HG03439 (cell line): ENCODE measurements around the gene FAM89A.

Experiments used
- ATAC-seq: cut with Tn5 transposase; IDR thresholded peaks from one replicate; pipeline ENCODE4 v1.9.1; 2021; ENCODE audit warnings: mild to moderate bottlenecking, moderate library complexity; ENCODE audit not compliant: unreplicated experiment

Gene FAM89A

DNA sequence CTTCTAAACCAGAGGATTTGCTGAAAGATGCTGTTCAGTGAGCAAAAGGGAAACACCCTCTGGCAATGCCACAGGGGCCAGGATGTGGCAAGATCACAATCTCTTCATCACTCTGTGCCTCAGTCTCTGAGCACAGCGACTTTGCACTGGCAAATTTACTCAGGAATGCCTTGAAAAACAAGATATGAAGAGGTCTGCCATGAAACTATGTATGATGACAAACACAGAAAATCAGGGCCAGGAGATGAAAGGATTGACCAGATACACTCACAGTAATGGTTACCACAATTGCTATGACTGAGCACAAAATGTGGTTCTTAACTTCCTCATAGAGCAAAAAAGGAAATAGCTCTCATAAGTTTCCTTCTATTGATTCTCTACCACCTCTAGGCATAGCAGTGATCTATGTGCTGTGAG is 67.2 kb downstream of the FAM89A start:
- peak; percentile 55 for ATAC-seq

- ATAC-seq, result no peak
Observed at GRCh38 chr1:230971771-230972170, 68.3 kb downstream of the FAM89A start.

GRCh38 chr1:230970432-230970831 is 69.6 kb downstream of the FAM89A start:
- ATAC-seq, result no peak
